HG02885 (cell line): ENCODE measurements around the gene BBX.
A peak's percentile ranks its signal among the peaks of the same experiment; 100 is the strongest.

Source experiments
- ATAC-seq: cut with Tn5 transposase; IDR thresholded peaks from one replicate; pipeline ENCODE4 v1.9.1; 2021; ENCODE audit warnings: mild to moderate bottlenecking; ENCODE audit not compliant: unreplicated experiment, poor library complexity

The BBX gene

GRCh38 chr3:107781253-107781652 lies 258.5 kb downstream of the BBX start:
- no peak for ATAC-seq

GRCh38 chr3:107782054-107782453 lies 259.3 kb downstream of the BBX start:
- ATAC-seq: no peak

GRCh38 chr3:107790612-107791011 lies 267.9 kb downstream of the BBX start:
- ATAC-seq: no peak

GRCh38 chr3:107791027-107791426 lies 268.3 kb downstream of the BBX start:
- no peak for ATAC-seq

GRCh38 chr3:107791450-107791849 lies 268.7 kb downstream of the BBX start:
- no peak for ATAC-seq

- ATAC-seq: no peak
These were observed 272.1 kb downstream of the BBX start for GRCh38 chr3:107794664-107795443.

- no peak for ATAC-seq
These were observed 272.8 kb downstream of the BBX start for GRCh38 chr3:107795514-107796094.

GRCh38 chr3:107796791-107797190 lies 274.0 kb downstream of the BBX start:
- no peak for ATAC-seq

GRCh38 chr3:107797586-107797985 lies 274.8 kb downstream of the BBX start:
- no peak for ATAC-seq

GRCh38 chr3:107798381-107798780 lies 275.6 kb downstream of the BBX start:
- ATAC-seq: no peak

GRCh38 chr3:107800710-107801109 lies 277.9 kb downstream of the BBX start:
- no peak for ATAC-seq

- ATAC-seq: no peak
These were observed 280.4 kb downstream of the BBX start for GRCh38 chr3:107803170-107803569.

- no peak for ATAC-seq
These were observed 283.3 kb downstream of the BBX start for GRCh38 chr3:107806021-107806420.

- ATAC-seq: no peak
These were observed 283.8 kb downstream of the BBX start for GRCh38 chr3:107806536-107806935.

- peak; percentile 62 for ATAC-seq
These were observed 287.7 kb downstream of the BBX start for GRCh38 chr3:107810171-107811071.

GRCh38 chr3:107813026-107813425 lies 290.3 kb downstream of the BBX start:
- no peak for ATAC-seq

- no peak for ATAC-seq
These were observed 293.3 kb downstream of the BBX start for GRCh38 chr3:107816107-107816506.

- no peak for ATAC-seq
These were observed 294.3 kb downstream of the BBX start for GRCh38 chr3:107817076-107817475.

GRCh38 chr3:107818025-107818424 lies 295.3 kb downstream of the BBX start:
- no peak for ATAC-seq

- no peak for ATAC-seq
These were observed 296.9 kb downstream of the BBX start for GRCh38 chr3:107819656-107820055.

GRCh38 chr3:107822308-107822707 lies 299.5 kb downstream of the BBX start:
- no peak for ATAC-seq
